DOHH2 (cell line): Measurements from ENCODE around the gene CD79B.

Experiments
- EZH2phosphoT487 ChIP-seq: fragments of 200-600 bp; sonication (generic); IDR thresholded peaks from 2 replicates; pipeline ENCODE4 v1.6.1; 2017; ENCODE audit warnings: borderline replicate concordance, mild to moderate bottlenecking, antibody characterized with exemption, low read length, moderate library complexity, mixed read lengths
- TF ChIP-seq, protein P1 (sequence below): fragments of 200-600 bp; sonication (generic); IDR thresholded peaks from one replicate; pipeline ENCODE4 v1.5.1; 2014; ENCODE audit warnings: antibody characterized with exemption, mild to moderate bottlenecking, low read depth, low read length; ENCODE audit not compliant: poor library complexity, severe bottlenecking

DNA sequence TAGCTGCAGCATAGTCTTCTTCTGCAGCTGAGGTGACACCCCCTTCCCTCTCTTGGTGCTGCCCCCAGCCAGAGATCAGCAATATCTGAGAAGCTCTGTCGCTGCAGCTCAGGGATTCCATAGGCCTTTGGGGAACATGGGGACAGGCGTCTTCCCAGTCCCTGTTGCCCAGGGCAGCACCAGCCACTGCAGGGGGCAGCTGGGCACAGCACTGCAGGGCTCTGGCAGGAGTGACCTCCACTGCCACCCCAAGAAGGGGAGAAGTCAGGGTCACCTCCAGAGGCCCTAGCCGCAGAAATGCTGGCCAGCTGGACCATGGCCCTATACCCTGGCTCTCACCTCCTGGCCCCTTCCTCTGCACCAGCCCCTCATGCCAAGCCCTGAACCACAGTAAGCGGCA is 23.7 kb upstream of the CD79B start:
- TF ChIP-seq, protein P1, sequence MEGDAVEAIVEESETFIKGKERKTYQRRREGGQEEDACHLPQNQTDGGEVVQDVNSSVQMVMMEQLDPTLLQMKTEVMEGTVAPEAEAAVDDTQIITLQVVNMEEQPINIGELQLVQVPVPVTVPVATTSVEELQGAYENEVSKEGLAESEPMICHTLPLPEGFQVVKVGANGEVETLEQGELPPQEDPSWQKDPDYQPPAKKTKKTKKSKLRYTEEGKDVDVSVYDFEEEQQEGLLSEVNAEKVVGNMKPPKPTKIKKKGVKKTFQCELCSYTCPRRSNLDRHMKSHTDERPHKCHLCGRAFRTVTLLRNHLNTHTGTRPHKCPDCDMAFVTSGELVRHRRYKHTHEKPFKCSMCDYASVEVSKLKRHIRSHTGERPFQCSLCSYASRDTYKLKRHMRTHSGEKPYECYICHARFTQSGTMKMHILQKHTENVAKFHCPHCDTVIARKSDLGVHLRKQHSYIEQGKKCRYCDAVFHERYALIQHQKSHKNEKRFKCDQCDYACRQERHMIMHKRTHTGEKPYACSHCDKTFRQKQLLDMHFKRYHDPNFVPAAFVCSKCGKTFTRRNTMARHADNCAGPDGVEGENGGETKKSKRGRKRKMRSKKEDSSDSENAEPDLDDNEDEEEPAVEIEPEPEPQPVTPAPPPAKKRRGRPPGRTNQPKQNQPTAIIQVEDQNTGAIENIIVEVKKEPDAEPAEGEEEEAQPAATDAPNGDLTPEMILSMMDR: no peak
- no peak for TF ChIP-seq EZH2phosphoT487
